Heart left ventricle (tissue), 13 donors: Measurements from ENCODE around the gene DTX4.

ENCODE experiments used
- POLR2A ChIP-seq, 2 donors: fragments of 450-650 bp; IDR thresholded peaks; one replicate each; pipeline ENCODE4 v1.6.1; 2017; ENCODE audit warnings: antibody characterized with exemption in 2 of 2, mild to moderate bottlenecking in 2 of 2, moderate library complexity in 2 of 2
- TF ChIP-seq, protein P1 (sequence below), 12 donors: fragments of 200-600 bp; sonication (generic) in 4 of 12; IDR thresholded peaks; one replicate each; pipeline versions ENCODE4 v1.5.0 to v1.8.0; 2018 to 2022; ENCODE audit warnings: antibody characterized with exemption in 12 of 12, mild to moderate bottlenecking in 5 of 12
- donor health status: ischemic (EF 13 %, LVEDD 7.1; RV severe dilation, severe dysfunction).
- donor health status: DM: no; HTN: yes; CAD: no.
- donor health status: DM: no; HTN: no; CAD: no.
- donor health status: ischemic (EF 25% LVEDD 6.9; RV normal size, moderate dysfunction).
- donor health status: ischemic (EF 25% LVEDD 5.7; RV mildly dilated, moderate dysfunction).
- donor health status: ischemic (EF 35%, LVEDD 5.7; RV mildly dilated, moderate dysfunction).
- donor health status: nonischemic (EF 11% LVEDD 7.7; RV severe dilation, severe dysfunction).
- donor health status: DM: yes; HTN: yes; CAD: no.
- donor health status: PGD.
- donor health status: ischemic (EF 29% LVEDD 5.4; RV normal size, mild dysfunction).
- donor health status: nonischemic (EF 23%, LVEDD 6.1; RV moderate dilation, normal function).

GRCh38 chr11:59180168-59180776 lies 8.3 kb downstream of the DTX4 start:
- TF ChIP-seq, protein P1, sequence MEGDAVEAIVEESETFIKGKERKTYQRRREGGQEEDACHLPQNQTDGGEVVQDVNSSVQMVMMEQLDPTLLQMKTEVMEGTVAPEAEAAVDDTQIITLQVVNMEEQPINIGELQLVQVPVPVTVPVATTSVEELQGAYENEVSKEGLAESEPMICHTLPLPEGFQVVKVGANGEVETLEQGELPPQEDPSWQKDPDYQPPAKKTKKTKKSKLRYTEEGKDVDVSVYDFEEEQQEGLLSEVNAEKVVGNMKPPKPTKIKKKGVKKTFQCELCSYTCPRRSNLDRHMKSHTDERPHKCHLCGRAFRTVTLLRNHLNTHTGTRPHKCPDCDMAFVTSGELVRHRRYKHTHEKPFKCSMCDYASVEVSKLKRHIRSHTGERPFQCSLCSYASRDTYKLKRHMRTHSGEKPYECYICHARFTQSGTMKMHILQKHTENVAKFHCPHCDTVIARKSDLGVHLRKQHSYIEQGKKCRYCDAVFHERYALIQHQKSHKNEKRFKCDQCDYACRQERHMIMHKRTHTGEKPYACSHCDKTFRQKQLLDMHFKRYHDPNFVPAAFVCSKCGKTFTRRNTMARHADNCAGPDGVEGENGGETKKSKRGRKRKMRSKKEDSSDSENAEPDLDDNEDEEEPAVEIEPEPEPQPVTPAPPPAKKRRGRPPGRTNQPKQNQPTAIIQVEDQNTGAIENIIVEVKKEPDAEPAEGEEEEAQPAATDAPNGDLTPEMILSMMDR (IDR thresholded peaks at IDR 0.05): no peak
- TF ChIP-seq POLR2A (IDR thresholded peaks at IDR 0.05): no peak
